GM08714 (cell line): ENCODE measurements around the gene ZSCAN23.
"Not testable (repeated sequence)": the region's sequence is repeated elsewhere in the genome, so short reads cannot be mapped to it uniquely, and the experiment has no call there.

Experiments
- H3K4me3 ChIP-seq: fragments of 200-500 bp; sonication (Bioruptor generic); 2 replicates; pipeline ENCODE4 v1.5.1; 2014; ENCODE audit warnings: mild to moderate bottlenecking, low read length, inconsistent platforms
- ZNF274 ChIP-seq: IDR thresholded peaks from 2 replicates; pipeline ENCODE4 v1.6.1; 2012; ENCODE audit warnings: mild to moderate bottlenecking, low read depth, low read length

Gene ZSCAN23

DNA sequence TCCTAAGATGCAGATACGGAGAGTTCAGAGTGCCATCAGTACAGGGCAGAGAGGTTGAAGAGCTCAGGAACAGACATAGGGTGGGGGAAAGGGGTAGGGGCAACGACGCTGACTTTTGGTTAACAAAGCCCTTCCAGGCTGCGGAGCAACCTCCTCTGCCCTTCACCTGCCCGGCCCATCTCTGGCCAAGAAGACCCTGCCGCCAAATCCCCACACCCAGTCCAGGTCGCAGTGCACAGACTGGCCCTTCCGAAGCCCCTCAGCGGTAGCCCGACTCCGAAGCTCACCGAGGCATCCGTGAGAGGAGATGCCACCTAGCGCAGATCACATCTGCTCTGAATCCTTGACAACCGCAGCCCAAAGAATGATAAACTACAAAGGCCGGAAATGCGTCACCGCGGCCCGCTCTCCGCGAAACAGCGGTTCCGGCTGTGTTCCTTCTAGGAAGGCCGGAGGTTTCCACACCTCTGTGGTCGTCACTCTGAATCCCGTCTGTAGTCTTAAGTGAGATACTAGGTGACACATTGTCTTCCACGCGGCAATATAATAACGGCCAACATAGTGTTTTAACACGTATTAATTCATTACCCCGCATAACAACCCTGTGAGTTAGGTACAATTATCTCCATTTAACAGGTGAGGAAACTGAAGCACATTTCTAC is at the start of gene ZSCAN23:
Gene ZSCAN23, minus strand, starts transcription at position 380 of the 662 bp plus-strand sequence. CDS start 7,225 bp downstream, outside the sequence.
- TF ChIP-seq ZNF274: no peak
- H3K4me3 ChIP-seq: peak within 1 kb of the TSS; percentile 80

DNA sequence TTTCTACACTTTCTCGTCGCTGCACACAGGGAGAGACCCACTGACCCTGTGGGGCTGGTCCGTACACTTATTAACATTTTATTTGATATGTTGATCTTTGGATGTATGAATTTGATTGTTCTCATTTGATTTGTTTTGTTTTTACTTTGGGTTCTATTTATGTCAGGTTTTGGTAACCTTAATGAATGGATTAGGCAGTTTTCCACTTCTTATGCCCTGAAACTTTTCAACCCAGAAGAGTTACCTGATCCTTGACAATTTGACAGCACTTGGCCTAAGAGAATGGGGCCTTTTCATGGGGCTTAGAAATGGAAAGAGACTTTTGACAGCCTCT is 48.7 kb upstream of the ZSCAN23 start:
- no peak overlapping the region for H3K4me3 ChIP-seq
- no peak for TF ChIP-seq ZNF274

DNA sequence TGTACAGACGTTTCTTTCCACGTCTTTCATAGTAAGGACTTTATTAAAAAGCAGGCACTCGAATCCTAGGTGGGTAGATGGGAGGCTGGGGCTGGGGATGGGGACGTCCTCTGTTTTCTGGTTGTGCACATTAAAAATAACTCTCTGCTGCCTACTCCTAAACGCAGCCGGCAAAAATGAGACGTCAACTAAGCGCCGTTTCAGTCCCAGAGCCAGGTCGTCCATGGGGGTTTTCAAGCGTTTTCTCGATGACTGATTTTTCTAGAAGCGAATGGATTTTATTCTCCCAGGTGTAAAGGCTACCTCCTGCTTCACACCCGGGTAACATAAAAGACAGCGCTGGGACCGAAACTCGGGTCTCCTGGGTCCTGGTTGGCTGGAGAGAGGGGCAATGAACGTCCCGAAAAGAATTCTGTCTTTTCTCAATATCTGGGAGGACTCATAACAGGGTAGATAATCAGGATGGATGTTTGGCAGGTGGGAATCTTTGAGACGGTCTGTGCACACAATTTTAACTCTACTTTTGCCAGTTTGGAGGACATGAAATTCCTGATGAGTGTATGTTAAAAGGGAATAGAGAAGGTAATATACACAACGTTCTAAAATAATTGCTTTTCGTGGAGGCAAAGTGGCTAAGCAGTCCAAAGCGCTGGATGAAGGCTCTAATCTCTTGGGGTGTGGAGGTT is 47.1 kb upstream of the ZSCAN23 start:
- no peak for TF ChIP-seq ZNF274
- peak overlapping the region; percentile 30; the same call in 1 of the 2 replicates for H3K4me3 ChIP-seq

DNA sequence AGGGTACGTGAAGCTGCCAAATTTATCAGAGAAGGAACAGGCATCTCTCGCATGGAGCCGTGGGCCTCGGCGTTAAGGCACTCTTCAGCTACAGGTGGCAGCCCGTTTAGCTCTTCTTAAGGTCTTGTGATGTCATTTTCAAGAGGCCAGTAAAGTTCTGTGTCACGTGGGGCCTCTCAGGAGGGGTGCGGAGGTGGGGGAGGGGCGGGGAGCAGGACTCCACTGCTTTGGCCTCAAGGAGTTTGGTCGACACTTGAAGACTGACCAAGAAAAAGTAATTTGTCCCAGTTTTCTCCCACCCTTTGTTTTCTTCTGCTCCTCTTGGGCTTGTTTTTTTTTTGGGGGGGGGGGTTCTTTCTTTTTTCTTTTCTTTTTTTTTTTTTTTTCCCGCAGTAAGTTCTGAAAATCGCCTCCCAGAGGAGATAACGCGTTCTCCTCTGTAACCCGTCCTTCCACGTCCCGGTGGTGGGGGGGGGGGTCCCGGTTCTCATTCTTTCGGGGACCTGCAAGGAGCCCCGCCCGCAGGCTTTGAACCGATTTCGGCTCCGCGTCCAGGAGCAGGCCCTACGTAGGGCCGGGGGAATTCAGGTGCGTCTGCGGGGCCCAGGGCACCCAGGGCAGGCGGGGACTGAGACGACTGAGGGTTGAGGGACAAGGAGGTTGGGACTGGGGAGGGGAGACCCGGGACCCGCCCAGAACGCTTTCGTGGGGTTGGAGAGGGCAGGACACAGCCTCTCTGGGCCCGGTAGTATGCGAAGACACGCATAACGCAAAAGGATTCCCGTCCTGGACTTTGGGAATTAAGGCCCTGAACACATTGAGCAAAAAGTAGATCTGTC is 46.3 kb upstream of the ZSCAN23 start:
- H3K4me3 ChIP-seq: peak overlapping the region; percentile 30
- no peak for TF ChIP-seq ZNF274

DNA sequence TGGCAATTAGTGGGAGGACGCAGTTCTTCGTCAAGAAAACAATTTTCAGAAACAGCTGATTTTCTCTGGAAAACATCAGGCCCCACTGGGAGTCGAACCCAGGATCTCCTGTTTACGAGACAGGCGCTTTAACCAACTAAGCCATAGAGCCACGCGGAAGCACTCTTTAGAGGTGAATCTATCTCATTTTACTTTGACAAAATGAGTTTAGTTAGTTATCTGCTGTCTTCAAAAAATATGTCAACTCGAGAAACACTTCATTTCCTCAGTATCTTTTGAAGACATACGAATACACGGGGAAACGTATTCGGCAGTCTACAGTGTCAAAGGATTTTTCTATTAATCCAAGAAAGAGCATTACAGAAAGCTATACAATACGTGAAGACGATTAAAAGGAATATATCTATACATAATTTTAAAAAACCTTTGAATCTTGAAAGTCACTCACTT is 45.6 kb upstream of the ZSCAN23 start:
- TF ChIP-seq ZNF274: no peak
- H3K4me3 ChIP-seq: peak overlapping the region; percentile 30

DNA sequence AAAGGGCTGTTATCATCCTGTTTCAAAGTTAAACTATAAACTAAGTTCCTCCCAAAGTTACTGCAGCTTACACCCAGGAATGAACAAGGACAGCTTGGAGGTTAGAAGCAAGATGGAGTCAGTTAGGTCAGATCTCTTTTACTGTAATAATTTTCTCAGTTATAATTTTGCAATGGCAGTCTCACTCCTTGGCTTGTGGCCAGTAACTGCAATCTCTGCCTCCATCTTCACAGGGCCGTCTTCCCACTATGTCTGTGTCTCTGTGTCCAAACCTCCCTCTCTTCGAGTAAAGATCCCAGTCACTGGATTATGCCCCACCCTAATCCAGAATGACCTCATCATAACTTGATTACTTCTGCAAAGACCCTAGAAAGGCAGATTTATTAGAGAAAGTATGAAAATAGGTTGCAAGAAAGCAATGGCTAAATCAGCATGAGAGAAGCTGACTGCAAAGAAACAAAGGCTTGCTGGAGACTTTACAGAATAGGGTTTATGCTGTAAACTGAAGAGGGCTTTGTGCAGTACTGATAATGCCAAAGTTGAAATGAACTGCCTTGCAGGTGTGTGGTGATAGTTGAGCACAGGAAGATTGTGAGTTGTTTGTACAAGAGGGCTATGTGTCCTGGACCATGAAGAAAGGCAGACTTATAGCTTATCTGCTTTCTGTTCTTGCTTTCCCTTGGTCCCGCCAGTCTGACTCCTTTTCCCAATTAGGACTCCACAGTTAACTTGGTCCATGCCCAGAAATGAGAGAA is 43.9 kb upstream of the ZSCAN23 start:
- no peak for TF ChIP-seq ZNF274
- no peak overlapping the region for H3K4me3 ChIP-seq

DNA sequence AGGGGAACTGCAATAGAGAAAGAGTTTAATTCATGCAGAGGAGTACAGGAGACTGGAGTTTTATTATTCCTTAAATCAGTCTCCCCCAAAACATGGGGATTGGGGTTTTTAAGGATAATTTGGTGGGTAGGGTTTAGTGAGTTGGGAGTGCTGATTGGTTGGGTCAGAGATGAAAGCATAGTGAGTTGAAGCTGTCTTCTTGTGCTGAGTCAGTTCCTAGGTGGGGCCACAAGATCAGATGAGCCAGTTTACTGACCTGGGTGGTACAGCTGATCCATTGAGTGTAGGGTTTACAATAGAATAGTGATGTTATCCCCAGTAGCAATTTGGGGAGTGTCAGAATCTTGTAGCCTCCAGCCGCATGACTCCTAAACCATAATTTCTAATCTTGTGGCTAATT is 43.2 kb upstream of the ZSCAN23 start:
- no peak for TF ChIP-seq ZNF274
- no peak overlapping the region for H3K4me3 ChIP-seq

DNA sequence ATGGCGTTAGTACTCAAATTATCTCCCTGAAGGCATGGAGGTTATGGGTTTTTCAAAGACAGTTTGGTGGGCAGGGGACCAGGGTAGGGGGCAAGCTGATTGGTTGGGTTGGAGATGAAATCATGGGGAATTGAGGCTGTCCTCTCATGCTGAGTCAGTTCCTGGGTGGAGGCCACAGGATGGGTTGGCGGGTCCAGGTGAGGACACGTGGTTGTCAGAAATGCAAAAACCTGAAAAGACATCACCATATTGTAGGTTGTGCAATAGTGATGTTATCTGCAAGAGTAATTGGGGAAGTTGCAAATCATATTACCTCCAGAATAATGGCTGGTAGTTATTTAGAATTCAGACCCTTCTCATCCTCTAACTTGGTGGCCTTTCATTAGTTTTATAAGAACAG is 42.2 kb upstream of the ZSCAN23 start:
- no peak for TF ChIP-seq ZNF274
- no peak overlapping the region for H3K4me3 ChIP-seq

DNA sequence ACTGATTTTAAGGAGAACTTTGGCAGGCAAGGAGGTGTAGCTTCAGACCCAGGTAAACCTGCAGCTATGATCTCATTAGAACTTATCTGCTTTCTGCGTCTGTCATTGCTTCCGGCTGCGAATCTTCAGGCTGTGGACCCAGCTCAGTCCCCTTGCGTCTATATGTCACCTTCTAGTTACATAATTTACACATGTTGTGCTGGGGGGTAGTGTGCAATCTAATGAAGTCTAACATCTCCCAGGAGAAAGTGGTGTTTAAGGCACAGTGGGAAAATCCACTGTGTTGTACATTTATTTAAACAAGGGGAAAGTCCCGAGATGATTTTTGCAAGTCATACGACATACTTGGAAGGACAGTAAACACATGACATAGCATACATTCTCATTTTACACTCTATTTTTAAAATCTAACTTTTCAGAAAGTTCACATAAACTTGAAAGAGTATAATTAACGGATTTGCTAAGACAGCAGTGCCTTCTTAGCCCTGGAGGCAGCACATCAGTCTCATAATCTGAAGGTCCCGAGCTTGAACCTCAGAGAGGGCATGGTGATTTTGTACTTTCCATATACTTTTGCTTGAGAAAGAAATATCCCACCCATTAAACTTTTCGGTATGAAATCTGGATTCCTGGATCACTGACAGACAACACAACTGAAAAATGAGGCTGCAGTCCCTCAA is 37.1 kb upstream of the ZSCAN23 start:
- TF ChIP-seq ZNF274: no peak
- H3K4me3 ChIP-seq: no peak overlapping the region

DNA sequence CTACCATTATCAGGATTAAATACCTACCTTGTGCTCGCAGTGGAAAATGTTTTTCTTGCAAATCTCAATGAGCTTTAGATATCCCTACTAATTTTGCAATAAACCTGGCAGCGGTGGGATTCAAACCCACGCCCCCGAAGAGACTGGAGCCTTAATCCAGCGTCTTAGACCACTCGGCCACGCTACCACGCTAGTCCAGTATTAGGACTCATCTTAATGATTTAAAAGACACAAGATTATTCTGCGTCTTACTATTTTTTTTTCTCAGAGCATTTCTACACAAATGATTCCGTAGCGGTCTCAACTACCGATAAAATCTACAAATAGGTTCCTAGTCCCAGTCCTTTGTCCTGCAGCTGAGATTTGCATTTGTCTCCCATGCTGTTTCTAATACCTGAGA is 35.2 kb upstream of the ZSCAN23 start:
- no peak for TF ChIP-seq ZNF274
- peak overlapping the region; percentile 8; the same call in 1 of the 2 replicates for H3K4me3 ChIP-seq

DNA sequence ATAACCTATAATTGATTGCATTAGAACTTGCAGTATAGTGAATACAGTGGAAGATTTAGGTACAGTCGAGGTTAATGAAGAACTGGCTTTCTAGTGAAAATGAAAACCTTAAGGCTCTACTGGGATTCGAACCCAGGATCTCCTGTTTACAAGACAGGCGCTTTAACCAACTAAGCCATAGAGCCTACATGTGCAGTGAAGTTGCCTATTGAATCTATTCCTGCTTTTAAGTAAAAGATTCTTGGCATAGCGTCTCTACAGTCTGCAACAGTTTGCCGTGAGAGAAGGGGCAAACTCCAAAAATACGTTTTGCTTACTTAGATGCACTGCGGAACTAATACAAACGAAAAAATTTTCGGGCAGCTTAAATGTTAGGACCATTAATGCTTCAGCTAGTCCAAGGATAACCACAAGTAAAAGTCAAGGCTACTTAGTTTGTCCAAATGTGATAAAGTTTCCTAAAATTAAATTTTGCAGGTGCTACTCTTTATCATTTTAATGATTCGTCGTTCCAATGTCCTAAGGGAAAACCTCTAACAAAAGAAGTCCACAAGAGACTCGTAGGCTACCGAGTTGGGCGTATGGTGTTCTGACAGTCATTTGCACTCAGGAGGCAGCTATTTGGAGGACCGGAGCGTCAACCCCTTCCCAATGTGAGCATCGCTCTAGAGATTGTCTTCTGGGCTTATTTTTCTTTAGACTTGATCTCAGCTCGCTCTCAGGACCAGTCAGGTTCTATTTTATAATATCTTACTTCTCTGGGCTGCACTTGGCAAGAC is 31.3 kb upstream of the ZSCAN23 start:
- TF ChIP-seq ZNF274: no peak
- H3K4me3 ChIP-seq: peak overlapping the region; percentile 89

DNA sequence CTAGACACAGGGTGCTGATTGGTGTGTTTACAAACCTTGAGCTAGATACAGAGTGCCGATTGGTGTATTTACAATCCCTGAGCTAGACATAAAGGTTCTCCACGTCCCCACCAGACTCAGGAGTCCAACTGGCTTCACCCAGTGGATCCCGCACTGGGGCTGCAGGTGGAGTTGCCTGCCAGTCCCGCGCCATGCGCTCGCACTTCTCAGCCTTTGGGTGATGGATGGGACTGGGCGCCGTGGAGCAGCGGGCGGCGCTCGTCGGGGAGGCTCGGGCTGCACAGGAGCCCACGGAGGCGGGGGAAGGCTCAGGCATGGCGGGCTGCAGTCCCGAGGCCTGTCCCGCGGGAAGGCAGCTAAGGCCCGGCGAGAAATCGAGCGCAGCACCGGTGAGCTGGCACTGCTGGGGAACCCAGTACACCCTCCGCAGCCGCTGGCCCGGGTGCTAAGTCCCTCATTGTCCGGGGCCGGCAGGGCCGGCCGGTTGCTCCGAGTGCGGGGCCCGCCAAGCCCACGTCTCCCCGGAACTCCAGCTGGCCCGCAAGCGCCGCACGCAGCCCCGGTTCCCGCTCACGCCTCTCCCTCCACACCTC is 26.0 kb upstream of the ZSCAN23 start:
- H3K4me3 ChIP-seq: not testable (repeated sequence)
